ENCODE data around the gene KAT6B.

The KAT6B gene

DNA sequence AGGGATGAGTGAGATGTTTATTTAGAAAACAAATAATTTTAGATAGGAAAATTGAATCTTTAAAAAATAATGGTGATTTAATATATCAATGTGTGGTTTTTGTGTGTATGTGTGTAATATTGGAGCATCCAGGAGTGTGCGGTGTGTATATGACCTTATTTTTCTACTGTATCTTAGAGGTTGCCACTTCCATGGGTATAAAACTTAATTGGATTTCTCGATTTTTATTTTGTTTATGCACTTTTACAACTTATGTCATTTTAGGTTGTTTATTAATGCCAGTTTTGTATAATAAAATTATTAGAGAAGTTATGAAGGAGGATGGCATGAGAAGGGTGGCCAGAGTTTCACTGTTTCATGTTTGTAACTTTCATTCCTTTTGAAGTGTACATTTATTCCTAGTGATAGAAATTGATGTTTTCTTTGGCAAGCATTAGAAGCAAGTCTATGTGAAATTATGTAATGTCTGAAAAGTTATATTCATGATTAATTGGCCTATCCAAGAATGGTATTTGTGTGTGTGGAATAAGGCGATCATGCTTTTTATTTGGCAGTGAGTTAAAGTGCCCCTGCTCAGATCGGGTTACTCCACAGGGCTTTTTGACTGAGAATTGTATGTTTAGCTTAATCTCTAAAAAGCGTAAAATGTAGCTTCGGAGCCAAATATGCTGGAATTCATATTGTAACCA lies 110.3 kb downstream of the KAT6B start:
- no peak overlapping the region for H3K4me3 ChIP-seq (IDR thresholded peaks at IDR 0.05; ENCODE audit: insufficient read depth, low read depth, low read length)
- no peak overlapping the region for H3K9ac ChIP-seq
- no peak overlapping the region for H3K4me2 ChIP-seq
- no peaks in the 10 kb centered on the region for H3K4me1 ChIP-seq (ENCODE audit: low read depth, poor library complexity, severe bottlenecking)
- no peaks in the 10 kb centered on the region for H3K79me2 ChIP-seq (ENCODE audit: insufficient read depth, low read depth)
- no peaks in the 10 kb centered on the region for H4K20me1 ChIP-seq (ENCODE audit: insufficient read depth)
- H3K27ac ChIP-seq, result no peak overlapping the region
- H3K27me3 ChIP-seq (ENCODE audit: insufficient read depth, low read depth), result no peaks in the 10 kb centered on the region
- no peaks in the 10 kb centered on the region for H3K36me3 ChIP-seq (ENCODE audit: insufficient read depth)
- no peak overlapping the region for H2AFZ ChIP-seq (ENCODE audit: low read depth)
- TF ChIP-seq, protein P1, sequence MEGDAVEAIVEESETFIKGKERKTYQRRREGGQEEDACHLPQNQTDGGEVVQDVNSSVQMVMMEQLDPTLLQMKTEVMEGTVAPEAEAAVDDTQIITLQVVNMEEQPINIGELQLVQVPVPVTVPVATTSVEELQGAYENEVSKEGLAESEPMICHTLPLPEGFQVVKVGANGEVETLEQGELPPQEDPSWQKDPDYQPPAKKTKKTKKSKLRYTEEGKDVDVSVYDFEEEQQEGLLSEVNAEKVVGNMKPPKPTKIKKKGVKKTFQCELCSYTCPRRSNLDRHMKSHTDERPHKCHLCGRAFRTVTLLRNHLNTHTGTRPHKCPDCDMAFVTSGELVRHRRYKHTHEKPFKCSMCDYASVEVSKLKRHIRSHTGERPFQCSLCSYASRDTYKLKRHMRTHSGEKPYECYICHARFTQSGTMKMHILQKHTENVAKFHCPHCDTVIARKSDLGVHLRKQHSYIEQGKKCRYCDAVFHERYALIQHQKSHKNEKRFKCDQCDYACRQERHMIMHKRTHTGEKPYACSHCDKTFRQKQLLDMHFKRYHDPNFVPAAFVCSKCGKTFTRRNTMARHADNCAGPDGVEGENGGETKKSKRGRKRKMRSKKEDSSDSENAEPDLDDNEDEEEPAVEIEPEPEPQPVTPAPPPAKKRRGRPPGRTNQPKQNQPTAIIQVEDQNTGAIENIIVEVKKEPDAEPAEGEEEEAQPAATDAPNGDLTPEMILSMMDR (conservative IDR thresholded peaks at IDR 0.05; ENCODE audit: low read depth, low read length), result no peak

DNA sequence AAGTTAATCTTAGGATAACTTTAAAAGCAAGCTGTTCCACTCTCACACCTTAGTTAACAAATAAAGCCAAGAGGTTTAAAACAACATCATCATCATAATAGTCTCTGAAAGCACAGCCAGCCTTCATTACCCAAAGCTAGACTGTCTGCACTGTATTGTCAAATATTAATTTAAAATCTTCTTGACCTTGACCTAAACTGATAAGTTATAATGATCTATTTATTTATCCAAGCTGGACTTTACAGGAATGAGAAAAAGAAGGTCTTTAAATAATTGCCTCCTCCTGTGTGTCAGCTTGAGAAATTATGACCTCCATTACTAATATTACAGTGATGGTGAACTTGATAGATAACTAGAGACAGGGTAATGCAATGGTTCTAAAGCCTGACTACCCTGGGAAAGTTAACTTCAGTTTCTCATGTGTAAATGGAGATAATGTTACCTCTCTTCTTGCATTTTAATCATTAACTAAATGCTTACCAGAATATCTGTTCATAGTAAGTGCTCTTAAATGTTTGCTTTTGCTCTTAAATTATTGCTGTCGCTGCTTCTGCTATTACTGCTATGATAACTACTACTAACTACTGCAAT lies 111.0 kb downstream of the KAT6B start:
- no peaks in the 10 kb centered on the region for H3K4me1 ChIP-seq (ENCODE audit: low read depth, poor library complexity, severe bottlenecking)
- no peak overlapping the region for H3K9ac ChIP-seq
- TF ChIP-seq, protein P1 (conservative IDR thresholded peaks at IDR 0.05; ENCODE audit: low read depth, low read length), result no peak
- no peak overlapping the region for H3K27ac ChIP-seq
- H2AFZ ChIP-seq (ENCODE audit: low read depth), result no peak overlapping the region
- H3K36me3 ChIP-seq (ENCODE audit: insufficient read depth), result no peaks in the 10 kb centered on the region
- H3K27me3 ChIP-seq (ENCODE audit: insufficient read depth, low read depth), result no peaks in the 10 kb centered on the region
- no peak overlapping the region for H3K4me3 ChIP-seq (IDR thresholded peaks at IDR 0.05; ENCODE audit: insufficient read depth, low read depth, low read length)
- H4K20me1 ChIP-seq (ENCODE audit: insufficient read depth), result no peaks in the 10 kb centered on the region
- no peak overlapping the region for H3K4me2 ChIP-seq
- H3K79me2 ChIP-seq (ENCODE audit: insufficient read depth, low read depth), result no peaks in the 10 kb centered on the region

DNA sequence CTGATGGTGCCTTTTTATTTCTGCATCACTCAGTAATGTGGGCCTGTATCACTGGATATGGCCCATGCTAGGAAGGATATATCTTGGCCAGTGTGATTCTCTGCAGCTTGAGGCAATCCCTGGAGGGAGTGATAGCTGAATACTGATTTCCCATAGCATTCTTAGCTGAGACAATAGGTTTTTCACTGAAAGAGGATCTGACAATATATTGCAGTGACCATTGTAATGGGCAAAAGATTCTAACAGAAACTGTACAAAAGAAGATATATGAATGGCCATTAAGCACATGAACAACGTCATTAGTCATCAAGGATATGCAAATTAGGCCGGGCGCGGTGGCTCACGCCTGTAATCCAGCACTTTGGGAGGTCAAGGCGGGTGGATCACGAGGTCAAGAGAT lies 117.8 kb downstream of the KAT6B start:
- no peaks in the 10 kb centered on the region for H4K20me1 ChIP-seq (ENCODE audit: insufficient read depth)
- no peaks in the 10 kb centered on the region for H3K27me3 ChIP-seq (ENCODE audit: insufficient read depth, low read depth)
- no peak overlapping the region for H3K4me2 ChIP-seq
- no peaks in the 10 kb centered on the region for H3K36me3 ChIP-seq (ENCODE audit: insufficient read depth)
- TF ChIP-seq, protein P1 (conservative IDR thresholded peaks at IDR 0.05; ENCODE audit: low read depth, low read length), result no peak
- peaks cover 4% of the 10 kb centered on the region for H3K4me1 ChIP-seq (ENCODE audit: low read depth, poor library complexity, severe bottlenecking)
- no peak overlapping the region for H2AFZ ChIP-seq (ENCODE audit: low read depth)
- no peak overlapping the region for H3K27ac ChIP-seq
- no peaks in the 10 kb centered on the region for H3K79me2 ChIP-seq (ENCODE audit: insufficient read depth, low read depth)
- no peak overlapping the region for H3K4me3 ChIP-seq (IDR thresholded peaks at IDR 0.05; ENCODE audit: insufficient read depth, low read depth, low read length)
- no peak overlapping the region for H3K9ac ChIP-seq

DNA sequence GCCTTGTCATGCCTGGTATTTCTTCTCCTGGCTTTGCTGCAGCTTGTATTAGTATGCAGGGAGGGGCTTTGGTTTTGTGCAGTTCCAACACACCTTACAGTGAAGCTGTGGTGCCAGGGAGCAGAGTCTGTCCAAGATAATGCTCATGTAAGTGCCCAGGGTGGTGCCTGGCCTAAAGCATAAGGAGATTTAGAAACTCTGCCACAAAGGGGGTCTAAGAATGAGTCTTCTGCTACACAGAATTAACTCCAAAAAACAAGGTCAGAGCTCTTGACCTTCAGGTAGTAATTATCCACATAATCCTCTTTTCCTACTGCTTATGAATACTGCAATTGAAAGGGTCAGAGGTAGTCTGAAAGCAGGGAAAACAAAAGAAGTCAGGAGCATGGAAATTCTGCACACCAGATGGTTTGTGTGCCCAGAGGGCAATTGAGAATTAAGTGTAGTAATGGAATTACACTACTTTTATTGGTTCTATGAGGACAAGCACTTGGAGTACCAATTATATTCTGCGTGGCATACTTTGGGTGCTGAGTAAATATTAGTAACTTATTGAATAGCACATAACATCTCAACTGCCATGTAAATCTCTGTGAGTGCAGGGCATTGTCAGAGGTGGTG lies 121.5 kb downstream of the KAT6B start:
- H4K20me1 ChIP-seq (ENCODE audit: insufficient read depth), result no peaks in the 10 kb centered on the region
- no peaks in the 10 kb centered on the region for H3K79me2 ChIP-seq (ENCODE audit: insufficient read depth, low read depth)
- peaks cover 10% of the 10 kb centered on the region for H3K4me1 ChIP-seq (ENCODE audit: low read depth, poor library complexity, severe bottlenecking)
- H3K4me3 ChIP-seq (IDR thresholded peaks at IDR 0.05; ENCODE audit: insufficient read depth, low read depth, low read length), result no peak overlapping the region
- no peak overlapping the region for H3K4me2 ChIP-seq
- H3K27ac ChIP-seq, result no peak overlapping the region
- H2AFZ ChIP-seq (ENCODE audit: low read depth), result no peak overlapping the region
- no peaks in the 10 kb centered on the region for H3K36me3 ChIP-seq (ENCODE audit: insufficient read depth)
- no peak overlapping the region for H3K9ac ChIP-seq
- TF ChIP-seq, protein P1 (conservative IDR thresholded peaks at IDR 0.05; ENCODE audit: low read depth, low read length), result no peak
- H3K27me3 ChIP-seq (ENCODE audit: insufficient read depth, low read depth), result no peaks in the 10 kb centered on the region

Data from KMS-11 (cell line).